IMR-90 (cell line): ENCODE results near the gene TMEM212. TPM values are rescaled to one million over a fixed set of nuclear protein-coding genes. Genes with fewer than 3 reads are reported as not detected.
A peak's percentile ranks its signal among the peaks of the same experiment; 100 is the strongest.

Experiments used
- ATAC-seq: fragments of 200-7000 bp; cut with Tn5 transposase; 2 replicates; pipeline ENCODE4 v1.9.1; 2020; ENCODE audit warnings: low read depth, mild to moderate bottlenecking, moderate library complexity
- BruUV-seq: library from RNA; stranded (reverse); fragments of 400-500 nt; replicated peaks from 2 replicates; lab custom pipeline; 2021; lab: Mats Ljungman, UMichigan
- CTCF ChIA-PET: fragments of 300-600 bp; formaldehyde crosslinking; extraction: SDS; loops from one replicate; lab custom pipeline; 2021; ENCODE audit warnings: antibody characterized with exemption; lab: Yijun Ruan, JAX
- POLR2A ChIA-PET: fragments of 300-600 bp; sonication (Branson Sonifier 250); formaldehyde crosslinking; loops from one replicate; lab custom pipeline; 2022; ENCODE audit warnings: antibody characterized with exemption; ENCODE audit not compliant: unreplicated experiment; lab: Charles Lee
- DNase-seq: peaks from one replicate; pipeline ENCODE4 v3.0.0; 2013
- H2AFZ ChIP-seq: replicated peaks from 2 replicates; pipeline ENCODE3; 2013; ENCODE audit warnings: low read length, mild to moderate bottlenecking; ENCODE audit not compliant: poor library complexity
- H2AK5ac ChIP-seq: 2 replicates; pipeline ENCODE4 v1.6.1; 2013; ENCODE audit warnings: low read depth, low read length, inconsistent platforms
- H2AK9ac ChIP-seq: replicated peaks from 2 replicates; pipeline ENCODE3; 2013; ENCODE audit warnings: mild to moderate bottlenecking, low read depth, low read length, moderate library complexity; ENCODE audit not compliant: poor library complexity
- H2BK120ac ChIP-seq: 2 replicates; pipeline ENCODE4 v1.6.1; 2013; ENCODE audit warnings: low read depth, low read length, inconsistent platforms
- H2BK15ac ChIP-seq: 3 replicates; pipeline ENCODE4 v1.6.1; 2013; ENCODE audit warnings: low read depth, low read length, inconsistent platforms
- H2BK20ac ChIP-seq: 2 replicates; pipeline ENCODE4 v1.6.1; 2013; ENCODE audit warnings: low read depth, mild to moderate bottlenecking, inconsistent platforms, low read length, moderate library complexity
- H2BK5ac ChIP-seq: 2 replicates; pipeline ENCODE4 v1.6.1; 2013; ENCODE audit warnings: mild to moderate bottlenecking, low read depth, low read length, inconsistent platforms; ENCODE audit not compliant: poor library complexity, severe bottlenecking
- H3K14ac ChIP-seq: replicated peaks from 2 replicates; pipeline ENCODE4 v1.6.1; 2013; ENCODE audit warnings: low read depth, low read length, inconsistent platforms
- H3K18ac ChIP-seq: 2 replicates; pipeline ENCODE4 v1.6.1; 2013; ENCODE audit warnings: low read depth, low read length, control low read depth
- H3K23ac ChIP-seq: 2 replicates; pipeline ENCODE4 v1.6.1; 2013; ENCODE audit warnings: low read depth, low read length, inconsistent platforms
- H3K27ac ChIP-seq: 2 replicates; pipeline ENCODE4 v1.5.1; 2013; ENCODE audit warnings: mild to moderate bottlenecking, control low read depth, low read length; ENCODE audit not compliant: insufficient read depth
- H3K27me3 ChIP-seq: 2 replicates; pipeline ENCODE4 v1.6.1; 2013; ENCODE audit warnings: low read length; ENCODE audit not compliant: control insufficient read depth, insufficient read depth
- H3K36me3 ChIP-seq: 2 replicates; pipeline ENCODE4 v1.6.1; 2013; ENCODE audit warnings: low read length, mixed read lengths; ENCODE audit not compliant: control insufficient read depth, insufficient read depth
- H3K4ac ChIP-seq: 2 replicates; pipeline ENCODE4 v1.6.1; 2013; ENCODE audit warnings: low read depth, low read length, inconsistent platforms
- H3K4me1 ChIP-seq: 2 replicates; pipeline ENCODE4 v1.6.1; 2013; ENCODE audit warnings: low read length, mixed read lengths; ENCODE audit not compliant: control insufficient read depth, insufficient read depth
- H3K4me2 ChIP-seq: 2 replicates; pipeline ENCODE4 v1.6.1; 2013; ENCODE audit warnings: low read depth, mild to moderate bottlenecking, control low read depth, low read length, moderate library complexity
- H3K4me3 ChIP-seq: 2 replicates; pipeline ENCODE4 v1.5.1; 2013; ENCODE audit warnings: low read depth, mild to moderate bottlenecking, control low read depth, low read length, moderate library complexity; ENCODE audit not compliant: insufficient read depth
- H3K56ac ChIP-seq: 2 replicates; pipeline ENCODE4 v1.6.1; 2013; ENCODE audit warnings: low read length, inconsistent platforms; ENCODE audit not compliant: insufficient read depth; ENCODE audit errors: extremely low read depth
- H3K79me1 ChIP-seq, 2 experiments: 2 replicates each; pipeline ENCODE4 v1.6.1; 2013; ENCODE audit warnings: low read length in 2 of 2, inconsistent platforms in 1 of 2, low read depth in 1 of 2
- H3K9ac ChIP-seq: 2 replicates; pipeline ENCODE4 v1.6.1; 2013; ENCODE audit warnings: low read depth, low read length, control low read depth
- H3K9me1 ChIP-seq: 2 replicates; pipeline ENCODE4 v1.6.1; 2013; ENCODE audit warnings: low read length, inconsistent platforms; ENCODE audit not compliant: insufficient read depth
- H3K9me3 ChIP-seq: 2 replicates; pipeline ENCODE4 v1.6.1; 2013; ENCODE audit warnings: low read length; ENCODE audit not compliant: control insufficient read depth, insufficient read depth
- H4K20me1 ChIP-seq: 2 replicates; pipeline ENCODE4 v1.6.1; 2013; ENCODE audit warnings: low read length, inconsistent platforms; ENCODE audit not compliant: insufficient read depth
- H4K5ac ChIP-seq: 2 replicates; pipeline ENCODE4 v1.6.1; 2013; ENCODE audit warnings: mild to moderate bottlenecking, low read depth, low read length, control low read depth
- H4K8ac ChIP-seq, 2 experiments: 2 replicates each; pipeline ENCODE4 v1.6.1; 2013; ENCODE audit warnings: low read depth in 2 of 2, low read length in 2 of 2, control low read depth in 1 of 2, inconsistent platforms in 1 of 2
- H4K91ac ChIP-seq: 2 replicates; pipeline ENCODE4 v1.6.1; 2013; ENCODE audit warnings: low read depth, low read length, inconsistent platforms; ENCODE audit not compliant: insufficient read depth
- CEBPB ChIP-seq: IDR thresholded peaks from 2 replicates; pipeline ENCODE4 v1.6.1; 2012; ENCODE audit warnings: low read depth, low read length, improper control_type of control experiment
- MAFK ChIP-seq: IDR thresholded peaks from 2 replicates; pipeline ENCODE4 v1.6.1; 2012; ENCODE audit warnings: low read depth, low read length, improper control_type of control experiment
- MXI1 ChIP-seq: IDR thresholded peaks from 2 replicates; pipeline ENCODE4 v1.6.1; 2012; ENCODE audit warnings: low read depth, mild to moderate bottlenecking, low read length, moderate library complexity, borderline replicate concordance
- POLR2A ChIP-seq: IDR thresholded peaks from 2 replicates; pipeline ENCODE4 v1.6.1; 2012; ENCODE audit warnings: mild to moderate bottlenecking, low read depth, low read length
- RAD21 ChIP-seq: IDR thresholded peaks from 2 replicates; pipeline ENCODE4 v1.6.1; 2012; ENCODE audit warnings: low read length, improper control_type of control experiment
- SMC3 ChIP-seq: fragments of 150-350 bp; IDR thresholded peaks from 2 replicates; pipeline ENCODE4 v1.6.1; 2016; ENCODE audit warnings: low read depth, mild to moderate bottlenecking, antibody characterized with exemption, low read length, moderate library complexity
- WGBS, 2 experiments: methylation state at CpG; one replicate each; pipeline versions ENCODE4 v1.1.5 to v1.1.7; 2013; ENCODE audit warnings: missing lambda C conversion rate in 2 of 2; ENCODE audit not compliant: insufficient read length in 1 of 2; ENCODE audit errors: extremely low coverage in 2 of 2; 5-methylcytosine and 5-hydroxymethylcytosine counted together
- dilution Hi-C: fragments of 300-500 bp; cut with HindIII; formaldehyde crosslinking; loops from one replicate; pipeline ENCODE4 v1.14.3; 2018; ENCODE audit warnings: low sequenced_read_pairs; ENCODE audit not compliant: unreplicated experiment
- in situ Hi-C: fragments of 300-500 bp; cut with MboI; formaldehyde crosslinking; loops from 3 replicates; pipeline ENCODE4 v1.14.3; 2019; ENCODE audit warnings: low sequenced_read_pairs, inconsistent platforms, mixed read lengths
- intact Hi-C: fragments of 100-400 bp; cut with micrococcal nuclease; formaldehyde crosslinking; loops from 2 replicates; pipeline ENCODE4 v1.10.0; 2022
- polyA plus RNA-seq, 3 experiments: library from polyadenylated mRNA; depleted of rRNA; stranded (reverse); fragments of >200 nt; gene quantifications; 2 replicates each; pipeline ENCODE4 v1.2.3, GENCODE V29; 2012; ENCODE audit warnings: low replicate concordance in 1 of 3
- total RNA-seq: library from RNA; depleted of rRNA; stranded (reverse); fragments of >200 nt; gene quantifications from 2 replicates; pipeline ENCODE4 v1.2.3, GENCODE V29; 2012
- TF ChIP-seq, protein P1 (sequence below): conservative IDR thresholded peaks from 2 replicates; pipeline ENCODE4 v1.5.1; 2012; ENCODE audit warnings: mild to moderate bottlenecking, low read depth, low read length, improper control_type of control experiment

The TMEM212 gene
- total and polyA plus RNA-seq, 2 of the 4 experiments (the other 2 are of a cell fraction) = not detected

DNA sequence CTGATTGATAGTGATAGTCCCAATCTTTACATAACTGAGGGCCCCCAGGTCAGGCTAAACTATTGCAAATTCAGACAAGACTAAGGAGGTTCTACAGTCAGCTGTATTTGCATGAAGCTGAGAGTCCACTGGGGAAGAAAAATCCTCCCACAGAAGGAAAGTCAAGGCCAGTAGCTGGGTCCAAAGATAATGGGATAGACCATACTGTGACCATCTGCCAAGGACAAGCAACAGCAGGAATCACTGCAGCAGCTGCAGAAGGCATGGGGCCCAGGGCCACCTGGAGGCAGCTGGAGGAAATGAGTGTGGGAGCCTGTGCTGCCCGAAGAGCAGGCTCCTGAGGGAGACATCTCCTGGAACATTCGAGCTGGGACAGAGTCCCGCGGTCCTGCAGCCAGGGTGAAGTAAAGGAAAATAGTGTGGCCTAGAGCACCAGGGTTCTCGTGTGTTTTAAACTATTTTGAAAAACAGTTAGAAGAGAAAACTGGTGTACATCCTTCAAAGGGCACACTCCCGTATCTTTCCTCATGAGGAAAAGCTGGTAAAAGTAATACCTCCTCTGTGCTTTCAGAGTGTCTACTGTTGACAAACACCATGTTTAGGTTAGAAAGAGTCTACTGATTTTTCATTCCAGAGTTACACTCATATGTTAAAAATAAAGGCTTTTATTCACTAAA, 13.2 kb upstream of the TMEM212 start:
- peak overlapping the region; percentile 27; the same call in 1 of the 2 replicates for H2BK20ac ChIP-seq
- no peaks in the 10 kb centered on the region for H3K36me3 ChIP-seq
- H3K23ac ChIP-seq = peak overlapping the region; percentile 18; the same call in 1 of the 2 replicates
- H3K9me1 ChIP-seq = peaks cover 4% of the 10 kb centered on the region
- H3K9me3 ChIP-seq = no peaks in the 10 kb centered on the region
- POLR2A ChIA-PET = no interaction called here
- peak overlapping the region; percentile 48 for H2AFZ ChIP-seq
- ATAC-seq = peak; percentile 64
- intact Hi-C loops = loop anchor here (1.0 to 5.0 kb wide), 2 partner anchors 48 to 184 kb away; no protein-coding TSS in a partner anchor
- dilution Hi-C loops = no loop called here
- H3K27me3 ChIP-seq = no peaks in the 10 kb centered on the region
- H3K56ac ChIP-seq = no peak overlapping the region
- H3K14ac ChIP-seq = no peak overlapping the region
- H3K4ac ChIP-seq = peak overlapping the region; percentile 4; the same call in 1 of the 2 replicates
- H2AK9ac ChIP-seq = no peak overlapping the region
- no peak overlapping the region for H3K27ac ChIP-seq
- no peak overlapping the region for H4K5ac ChIP-seq
- H3K79me1 ChIP-seq = 0 out of 4 replicates have a peak, but pooled peaks cover 0 to 4% of the 10 kb centered on the region in 2 experiments
- no peak overlapping the region for H3K4me2 ChIP-seq
- CTCF ChIA-PET = interaction anchor here (0.5 to 2.1 kb wide), 18 partner anchors 9 to 499 kb away, joined by 3 to 7 read pairs (median 3); partner anchors contain the start of gene PLD1
- H3K9ac ChIP-seq = no peak overlapping the region
- H2AK5ac ChIP-seq = no peak overlapping the region
- H3K4me1 ChIP-seq = peaks cover 16% of the 10 kb centered on the region
- no TSS peak for BruUV-seq
- H2BK15ac ChIP-seq = peak overlapping the region; percentile 41; the same call in 1 of the 3 replicates
- H3K18ac ChIP-seq = peak overlapping the region; percentile 11; the same call in 1 of the 2 replicates
- WGBS, 2 experiments = 37% methylated on average over 2 of the region's 6 CpGs; no CpG with 5 or more reads in 1 of the 2 experiments
- H3K4me3 ChIP-seq = no peak overlapping the region
- H4K8ac ChIP-seq = peak overlapping the region in 1 of 2 experiments; percentile 76; a peak in 1 of 4 replicates
- no peak overlapping the region for H4K91ac ChIP-seq
- no peaks in the 10 kb centered on the region for H4K20me1 ChIP-seq
- in situ Hi-C loops = no loop called here
- peak overlapping the region; percentile 50 for H2BK120ac ChIP-seq
- TF ChIP-seq CEBPB (no peak), MAFK (no peak), RAD21 (peak; percentile 76), SMC3 (peak; percentile 76), MXI1 (peak; percentile 36; the same call in 1 of the 2 replicates), POLR2A (0 out of 2 replicates have a peak, but pooled peaks have one; percentile 25)
- TF ChIP-seq, protein P1, sequence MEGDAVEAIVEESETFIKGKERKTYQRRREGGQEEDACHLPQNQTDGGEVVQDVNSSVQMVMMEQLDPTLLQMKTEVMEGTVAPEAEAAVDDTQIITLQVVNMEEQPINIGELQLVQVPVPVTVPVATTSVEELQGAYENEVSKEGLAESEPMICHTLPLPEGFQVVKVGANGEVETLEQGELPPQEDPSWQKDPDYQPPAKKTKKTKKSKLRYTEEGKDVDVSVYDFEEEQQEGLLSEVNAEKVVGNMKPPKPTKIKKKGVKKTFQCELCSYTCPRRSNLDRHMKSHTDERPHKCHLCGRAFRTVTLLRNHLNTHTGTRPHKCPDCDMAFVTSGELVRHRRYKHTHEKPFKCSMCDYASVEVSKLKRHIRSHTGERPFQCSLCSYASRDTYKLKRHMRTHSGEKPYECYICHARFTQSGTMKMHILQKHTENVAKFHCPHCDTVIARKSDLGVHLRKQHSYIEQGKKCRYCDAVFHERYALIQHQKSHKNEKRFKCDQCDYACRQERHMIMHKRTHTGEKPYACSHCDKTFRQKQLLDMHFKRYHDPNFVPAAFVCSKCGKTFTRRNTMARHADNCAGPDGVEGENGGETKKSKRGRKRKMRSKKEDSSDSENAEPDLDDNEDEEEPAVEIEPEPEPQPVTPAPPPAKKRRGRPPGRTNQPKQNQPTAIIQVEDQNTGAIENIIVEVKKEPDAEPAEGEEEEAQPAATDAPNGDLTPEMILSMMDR = peak; percentile 75
- no peak overlapping the region for H2BK5ac ChIP-seq
- DNase-seq = peak; percentile 85
